ENCODE results near the gene SPOCK1. TPM values are rescaled to one million over a fixed set of nuclear protein-coding genes. Genes with fewer than 3 reads are reported as not detected.

SPOCK1 gene
- total and polyA plus RNA-seq, 2 of the 13 experiments (the other 11 are each of a cell fraction or from before 2014, with no cell fraction given), result 0.18 to 0.29 TPM

DNA sequence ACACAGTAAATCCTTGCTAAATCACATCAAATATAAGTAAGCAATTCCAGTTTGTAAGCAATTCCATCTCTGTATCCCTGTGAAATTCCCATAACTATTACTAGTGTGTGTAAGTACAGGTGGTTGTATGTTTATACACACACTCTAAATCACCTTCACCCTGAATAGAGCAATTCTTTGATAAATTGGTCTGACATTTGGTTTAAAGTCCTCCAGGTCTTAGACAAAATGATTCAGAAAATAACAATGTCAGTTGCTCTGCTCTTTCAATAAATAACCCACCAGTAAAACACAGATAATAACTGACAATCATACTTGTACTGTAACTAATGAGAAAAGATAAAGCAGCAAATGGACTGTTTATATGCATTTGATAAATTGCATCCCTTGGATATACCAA, 226.3 kb downstream of the SPOCK1 start:
- no peak overlapping the region for H3K9ac ChIP-seq (ENCODE audit: insufficient read depth, low read depth, low read length)
- no peak overlapping the region for H2AFZ ChIP-seq (ENCODE audit: low read length)
- H3K36me3 ChIP-seq (replicated peaks in 1 of 2; ENCODE audit: control insufficient read depth in 1 of 2, insufficient read depth in 2 of 2, low read length in 2 of 2), result no peaks in the 10 kb centered on the region
- intact Hi-C loops (cut with micrococcal nuclease; ENCODE audit: unreplicated experiment) (no loop called here), in situ Hi-C loops (cut with HindIII; ENCODE audit: extremely low pct_ligation_motif_present, low pct_unique_long_range_greater_than_20kb) (no loop called here)
- no peak for TF ChIP-seq ZC3H4 (CRISPR knock-in tag; IDR thresholded peaks at IDR 0.05; ENCODE audit: borderline replicate concordance)
- TF ChIP-seq MEIS2 (CRISPR knock-in tag; IDR thresholded peaks at IDR 0.05), result no peak
- TF ChIP-seq, protein P1, sequence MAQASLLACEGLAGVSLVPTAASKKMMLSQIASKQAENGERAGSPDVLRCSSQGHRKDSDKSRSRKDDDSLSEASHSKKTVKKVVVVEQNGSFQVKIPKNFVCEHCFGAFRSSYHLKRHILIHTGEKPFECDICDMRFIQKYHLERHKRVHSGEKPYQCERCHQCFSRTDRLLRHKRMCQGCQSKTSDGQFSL (CRISPR knock-in tag; IDR thresholded peaks at IDR 0.05), result no peak
- no peak for TF ChIP-seq ZNF138 (CRISPR knock-in tag; IDR thresholded peaks at IDR 0.05; ENCODE audit: low read depth)
- TF ChIP-seq MXD3 (CRISPR knock-in tag; IDR thresholded peaks at IDR 0.05), result no peak
- TF ChIP-seq, protein P2, sequence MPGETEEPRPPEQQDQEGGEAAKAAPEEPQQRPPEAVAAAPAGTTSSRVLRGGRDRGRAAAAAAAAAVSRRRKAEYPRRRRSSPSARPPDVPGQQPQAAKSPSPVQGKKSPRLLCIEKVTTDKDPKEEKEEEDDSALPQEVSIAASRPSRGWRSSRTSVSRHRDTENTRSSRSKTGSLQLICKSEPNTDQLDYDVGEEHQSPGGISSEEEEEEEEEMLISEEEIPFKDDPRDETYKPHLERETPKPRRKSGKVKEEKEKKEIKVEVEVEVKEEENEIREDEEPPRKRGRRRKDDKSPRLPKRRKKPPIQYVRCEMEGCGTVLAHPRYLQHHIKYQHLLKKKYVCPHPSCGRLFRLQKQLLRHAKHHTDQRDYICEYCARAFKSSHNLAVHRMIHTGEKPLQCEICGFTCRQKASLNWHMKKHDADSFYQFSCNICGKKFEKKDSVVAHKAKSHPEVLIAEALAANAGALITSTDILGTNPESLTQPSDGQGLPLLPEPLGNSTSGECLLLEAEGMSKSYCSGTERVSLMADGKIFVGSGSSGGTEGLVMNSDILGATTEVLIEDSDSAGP (CRISPR knock-in tag; IDR thresholded peaks at IDR 0.05; ENCODE audit: borderline replicate concordance), result no peak
- TF ChIP-seq ZNF274 (CRISPR knock-in tag; IDR thresholded peaks at IDR 0.05), result no peak
- TF ChIP-seq, protein P3, sequence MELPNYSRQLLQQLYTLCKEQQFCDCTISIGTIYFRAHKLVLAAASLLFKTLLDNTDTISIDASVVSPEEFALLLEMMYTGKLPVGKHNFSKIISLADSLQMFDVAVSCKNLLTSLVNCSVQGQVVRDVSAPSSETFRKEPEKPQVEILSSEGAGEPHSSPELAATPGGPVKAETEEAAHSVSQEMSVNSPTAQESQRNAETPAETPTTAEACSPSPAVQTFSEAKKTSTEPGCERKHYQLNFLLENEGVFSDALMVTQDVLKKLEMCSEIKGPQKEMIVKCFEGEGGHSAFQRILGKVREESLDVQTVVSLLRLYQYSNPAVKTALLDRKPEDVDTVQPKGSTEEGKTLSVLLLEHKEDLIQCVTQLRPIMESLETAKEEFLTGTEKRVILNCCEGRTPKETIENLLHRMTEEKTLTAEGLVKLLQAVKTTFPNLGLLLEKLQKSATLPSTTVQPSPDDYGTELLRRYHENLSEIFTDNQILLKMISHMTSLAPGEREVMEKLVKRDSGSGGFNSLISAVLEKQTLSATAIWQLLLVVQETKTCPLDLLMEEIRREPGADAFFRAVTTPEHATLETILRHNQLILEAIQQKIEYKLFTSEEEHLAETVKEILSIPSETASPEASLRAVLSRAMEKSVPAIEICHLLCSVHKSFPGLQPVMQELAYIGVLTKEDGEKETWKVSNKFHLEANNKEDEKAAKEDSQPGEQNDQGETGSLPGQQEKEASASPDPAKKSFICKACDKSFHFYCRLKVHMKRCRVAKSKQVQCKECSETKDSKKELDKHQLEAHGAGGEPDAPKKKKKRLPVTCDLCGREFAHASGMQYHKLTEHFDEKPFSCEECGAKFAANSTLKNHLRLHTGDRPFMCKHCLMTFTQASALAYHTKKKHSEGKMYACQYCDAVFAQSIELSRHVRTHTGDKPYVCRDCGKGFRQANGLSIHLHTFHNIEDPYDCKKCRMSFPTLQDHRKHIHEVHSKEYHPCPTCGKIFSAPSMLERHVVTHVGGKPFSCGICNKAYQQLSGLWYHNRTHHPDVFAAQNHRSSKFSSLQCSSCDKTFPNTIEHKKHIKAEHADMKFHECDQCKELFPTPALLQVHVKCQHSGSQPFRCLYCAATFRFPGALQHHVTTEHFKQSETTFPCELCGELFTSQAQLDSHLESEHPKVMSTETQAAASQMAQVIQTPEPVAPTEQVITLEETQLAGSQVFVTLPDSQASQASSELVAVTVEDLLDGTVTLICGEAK (IDR thresholded peaks at IDR 0.05), result no peak
- TF ChIP-seq, protein P3 (CRISPR knock-in tag; IDR thresholded peaks at IDR 0.05), result no peak
- TF ChIP-seq ZNF337 (CRISPR knock-in tag; IDR thresholded peaks at IDR 0.05; ENCODE audit: borderline replicate concordance, low read depth), result no peak
- TF ChIP-seq ESRRA (CRISPR knock-in tag; IDR thresholded peaks at IDR 0.05; ENCODE audit: low read depth), result no peak
- TF ChIP-seq DMAP1 (CRISPR knock-in tag; IDR thresholded peaks at IDR 0.05), result no peak
- POLR2A ChIA-PET, result no interaction called here
- no peaks in the 10 kb centered on the region for H3K9me3 ChIP-seq (ENCODE audit: low read length)
- ATAC-seq (no peak), FAIRE-seq (no peak), DNase-seq (ENCODE audit: low spot score) (no peak)
- BruUV-seq (replicated peaks), result no TSS peak
- no peak overlapping the region for H3K4me2 ChIP-seq (ENCODE audit: low read depth, low read length)
- no peaks in the 10 kb centered on the region for H3K4me1 ChIP-seq (ENCODE audit: insufficient read depth, low read length)
- no peaks in the 10 kb centered on the region for H3K79me2 ChIP-seq (ENCODE audit: insufficient read depth, low read length)
- no peak overlapping the region for H3K27ac ChIP-seq (ENCODE audit: extremely low read length, insufficient read depth, low read length)
- CTCF ChIA-PET (ENCODE audit: low intra/inter-chr PET ratio, low total read pairs), result no interaction called here
- H4K20me1 ChIP-seq (ENCODE audit: insufficient read depth, low read length), result no peaks in the 10 kb centered on the region
- H3K4me3 ChIP-seq (replicated peaks in 1 of 3; ENCODE audit: insufficient read depth in 1 of 3, low read depth in 2 of 3, low read length in 3 of 3), result no peak overlapping the region
- no peaks in the 10 kb centered on the region; a peak in 1 of 5 replicates for H3K27me3 ChIP-seq (ENCODE audit: control insufficient read depth in 1 of 2, insufficient read depth in 2 of 2, low read length in 2 of 2)
